ENCODE results near the gene NHS. TPM values are rescaled to one million over a fixed set of nuclear protein-coding genes. Genes with fewer than 3 reads are reported as not detected.
"Not testable (repeated sequence)": the region's sequence is repeated elsewhere in the genome, so short reads cannot be mapped to it uniquely, and the experiment has no call there.

NHS gene
- total RNA-seq, 1 donor from 2014 or later, result 20.2 TPM

DNA sequence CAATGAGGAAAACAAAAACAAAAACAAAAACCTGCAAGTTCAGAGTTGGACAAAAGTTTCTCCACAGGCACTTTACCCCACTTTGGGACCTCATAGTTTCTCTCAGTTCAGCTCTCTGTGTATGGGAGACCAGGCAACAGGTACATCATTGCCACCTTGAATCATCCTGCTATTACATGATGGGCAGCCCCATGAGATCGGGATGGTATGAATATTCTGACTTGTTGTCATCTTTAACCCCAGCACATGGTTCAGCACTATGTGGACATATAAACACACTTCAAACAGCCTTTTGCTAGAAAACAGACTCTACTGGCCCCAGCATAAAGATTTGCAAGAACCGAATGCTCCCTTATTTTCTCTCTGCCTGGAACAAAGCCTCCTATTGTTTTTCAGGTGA is 185.4 kb downstream of the NHS start:
- ATAC-seq (no peak), DNase-seq (ENCODE audit: low spot score) (no peak)
- intact Hi-C loops (cut with DNase I), result no loop called here

DNA sequence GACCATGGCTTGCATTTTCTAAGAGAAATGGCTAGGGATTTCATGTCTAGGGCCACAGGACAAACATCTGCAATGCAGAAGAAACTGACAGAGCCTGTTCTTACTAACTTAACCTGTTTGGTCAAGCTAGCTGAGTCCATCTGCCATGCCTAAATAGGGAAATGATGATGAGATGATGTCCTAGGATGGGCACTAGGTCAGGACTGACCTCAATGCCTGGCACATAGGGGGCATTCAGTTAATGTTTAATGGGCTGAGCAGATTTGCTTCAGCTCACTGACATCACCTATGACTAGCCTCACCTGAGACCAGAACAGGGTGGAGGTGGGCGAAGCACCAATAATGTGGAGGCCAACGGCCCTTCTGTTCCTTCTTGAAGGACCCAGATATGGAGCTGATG is 188.1 kb downstream of the NHS start:
- intact Hi-C loops (cut with DNase I), result no loop called here
- ATAC-seq (no peak), DNase-seq (ENCODE audit: low spot score) (no peak)

DNA sequence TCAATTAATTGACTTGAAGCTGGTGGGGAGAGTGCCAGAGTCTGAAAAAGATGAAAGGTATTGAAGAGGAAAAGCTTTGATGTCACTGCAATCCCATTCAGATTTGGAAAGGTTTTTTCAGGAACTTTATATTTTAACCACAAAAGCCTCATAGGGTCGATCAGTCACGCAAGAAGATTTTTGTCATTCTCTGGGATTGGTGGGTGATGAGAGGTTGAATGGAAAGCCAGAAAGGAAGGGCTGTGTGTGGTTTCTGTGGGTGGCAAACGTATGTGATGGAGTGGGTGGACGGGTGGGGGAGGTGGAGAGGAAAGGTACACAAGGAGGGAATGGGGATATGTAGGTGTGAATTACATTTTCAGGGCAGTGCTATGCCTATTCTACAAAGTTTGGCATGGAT is 188.5 kb downstream of the NHS start:
- DNase-seq (ENCODE audit: low spot score) (no peak), ATAC-seq (no peak)
- intact Hi-C loops (cut with DNase I), result no loop called here

- peak; percentile 72 for ATAC-seq
- intact Hi-C loops (cut with DNase I), result no loop called here
Observed at GRCh38 chrX:17564689-17565409, 189.8 kb downstream of the NHS start.

GRCh38 chrX:17566740-17567139 is 191.7 kb downstream of the NHS start:
- ATAC-seq, result no peak
- no peak for DNase-seq (ENCODE audit: low spot score)
- intact Hi-C loops (cut with DNase I), result no loop called here

More at GRCh38 chrX:17564689-17565409, 189.8 kb downstream of the NHS start:
- no peak for DNase-seq (ENCODE audit: low spot score)

DNA sequence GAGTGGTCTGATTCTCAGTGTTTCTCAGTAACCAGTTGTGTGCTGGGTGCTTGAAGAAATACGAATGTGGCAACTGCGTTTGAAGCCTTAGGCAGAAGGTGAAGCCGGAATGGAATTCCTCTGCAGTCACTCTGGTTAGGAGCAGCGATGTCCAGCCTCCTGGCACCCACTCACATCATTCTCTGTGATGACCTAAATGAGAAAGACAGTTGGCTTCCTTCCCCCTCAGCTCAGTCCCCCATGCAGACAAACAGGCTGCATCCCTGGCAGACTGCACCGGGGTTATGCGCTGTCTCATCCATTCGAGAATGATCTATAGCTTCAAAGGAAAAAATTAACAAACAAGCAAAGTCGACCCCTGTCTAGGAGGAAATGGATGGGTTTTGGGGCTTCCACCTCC is 192.2 kb downstream of the NHS start:
- ATAC-seq (peak; percentile 56), DNase-seq (ENCODE audit: low spot score) (no peak)
- intact Hi-C loops (cut with DNase I), result no loop called here

DNA sequence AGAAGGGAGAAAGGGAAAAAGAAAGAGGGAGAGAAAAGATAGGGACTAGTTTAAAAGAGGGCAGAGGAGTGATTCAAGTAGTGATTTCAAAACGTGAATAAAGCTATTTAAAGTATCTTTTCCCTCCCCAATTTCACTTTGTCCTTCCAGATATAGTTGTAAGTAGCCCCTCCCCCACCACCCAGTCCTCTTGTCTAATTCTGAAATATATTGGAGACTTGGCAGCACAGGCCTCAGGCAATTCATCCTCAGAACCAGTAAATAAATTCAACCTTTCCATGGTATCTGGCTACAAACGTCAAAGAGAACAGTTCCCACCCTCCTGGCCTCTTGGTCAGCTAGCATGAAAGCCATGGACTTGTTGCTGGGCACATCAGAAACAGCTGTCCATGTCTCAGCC is 192.8 kb downstream of the NHS start:
- intact Hi-C loops (cut with DNase I), result no loop called here
- DNase-seq (ENCODE audit: low spot score) (no peak), ATAC-seq (no peak)

DNA sequence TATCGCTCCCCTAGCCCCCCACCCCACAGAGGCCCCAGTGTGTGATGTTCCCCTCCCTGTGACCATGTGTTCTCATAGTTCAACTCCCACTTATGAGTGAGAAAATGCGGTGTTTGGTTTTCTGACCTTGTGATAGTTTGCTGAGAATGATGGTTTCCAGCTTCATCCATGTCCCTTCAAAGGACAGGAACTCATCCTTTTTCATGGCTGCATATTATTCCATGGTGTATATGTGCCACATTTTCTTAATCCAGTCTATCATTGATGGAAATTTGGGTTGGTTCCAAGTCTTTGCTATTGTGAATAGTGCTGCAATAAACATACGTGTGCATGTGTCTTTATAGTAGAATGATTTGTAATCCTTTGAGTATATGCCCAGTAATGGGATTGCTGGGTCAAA is 193.8 kb downstream of the NHS start:
- intact Hi-C loops (cut with DNase I); DNase-seq (ENCODE audit: low spot score); ATAC-seq: not testable (repeated sequence)

DNA sequence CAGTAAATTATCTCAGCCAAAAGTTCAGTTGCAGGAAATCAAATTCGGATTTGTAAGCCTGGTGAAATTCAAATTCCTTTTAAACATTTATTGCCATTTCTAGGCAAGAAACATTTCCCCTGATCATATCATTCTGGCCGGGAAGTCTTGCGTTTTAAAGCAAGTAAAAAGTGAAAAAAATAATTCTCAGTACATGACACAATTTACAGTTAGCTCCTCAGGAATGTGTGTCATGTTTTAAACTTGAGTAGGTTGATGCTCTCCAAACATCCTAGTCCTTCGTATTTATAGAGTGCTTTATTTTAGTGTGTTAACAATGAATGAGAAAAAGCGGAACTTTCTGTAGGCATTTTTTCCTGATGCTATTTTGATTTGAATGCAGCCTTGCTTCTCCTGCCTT is 204.0 kb downstream of the NHS start:
- DNase-seq (ENCODE audit: low spot score) (no peak), ATAC-seq (no peak)
- intact Hi-C loops (cut with DNase I), result no loop called here

DNA sequence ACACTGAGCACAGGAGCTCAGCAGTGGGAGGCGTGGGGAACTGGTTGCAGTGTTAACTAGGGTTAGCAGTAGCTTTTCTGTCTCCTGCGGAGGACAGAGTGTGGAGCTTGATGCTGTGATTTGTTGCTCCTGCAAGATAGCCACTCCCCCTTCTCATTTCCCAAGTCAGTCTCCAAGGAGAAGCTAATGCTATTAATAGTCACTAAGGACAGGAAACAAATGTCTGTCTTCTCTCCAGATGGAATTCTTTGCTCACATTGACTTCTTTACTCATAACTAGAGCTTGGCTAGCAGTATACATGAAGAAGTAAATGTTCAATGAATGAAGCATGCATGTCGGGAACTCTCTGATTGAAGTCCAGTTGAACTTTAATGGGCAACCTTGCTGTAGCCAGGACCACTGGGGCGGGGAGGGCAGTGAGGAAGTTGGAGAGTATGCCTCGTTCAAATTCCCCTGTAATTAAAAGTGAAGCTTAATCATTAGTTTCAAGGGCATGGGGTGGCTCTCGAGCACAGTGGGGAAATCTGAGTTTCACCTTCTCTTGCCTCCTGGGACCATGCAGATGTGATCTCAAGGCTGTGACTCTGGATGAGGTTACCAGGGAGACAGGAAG is 205.6 kb downstream of the NHS start:
- intact Hi-C loops (cut with DNase I), result no loop called here
- DNase-seq (ENCODE audit: low spot score) (no peak), ATAC-seq (peak; percentile 87)

GRCh38 chrX:17581641-17582040 is 206.6 kb downstream of the NHS start:
- intact Hi-C loops (cut with DNase I), result no loop called here
- no peak for ATAC-seq
- no peak for DNase-seq (ENCODE audit: low spot score)

DNA sequence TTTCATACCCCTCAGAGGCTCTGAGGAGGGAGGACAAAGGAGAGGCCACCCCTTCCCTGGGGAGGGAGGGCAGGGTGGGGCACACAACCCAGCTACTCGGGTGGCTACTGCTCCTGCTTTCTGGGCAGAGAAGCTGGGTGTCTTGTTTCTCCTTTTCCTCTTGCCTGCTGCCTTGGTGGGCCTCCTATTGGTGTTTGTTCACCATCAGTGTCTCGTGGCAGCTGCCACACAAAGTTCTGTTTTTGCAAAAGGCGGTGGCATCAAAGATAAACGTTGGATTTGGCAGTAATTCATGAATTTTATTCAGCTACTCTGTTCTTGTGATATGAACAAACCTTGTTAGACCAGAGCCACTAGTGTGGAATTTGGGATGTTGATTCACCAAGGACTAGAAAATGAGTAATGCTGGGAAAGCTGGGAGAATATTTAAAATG is 209.3 kb downstream of the NHS start:
- no peak for DNase-seq (ENCODE audit: low spot score)

DNA sequence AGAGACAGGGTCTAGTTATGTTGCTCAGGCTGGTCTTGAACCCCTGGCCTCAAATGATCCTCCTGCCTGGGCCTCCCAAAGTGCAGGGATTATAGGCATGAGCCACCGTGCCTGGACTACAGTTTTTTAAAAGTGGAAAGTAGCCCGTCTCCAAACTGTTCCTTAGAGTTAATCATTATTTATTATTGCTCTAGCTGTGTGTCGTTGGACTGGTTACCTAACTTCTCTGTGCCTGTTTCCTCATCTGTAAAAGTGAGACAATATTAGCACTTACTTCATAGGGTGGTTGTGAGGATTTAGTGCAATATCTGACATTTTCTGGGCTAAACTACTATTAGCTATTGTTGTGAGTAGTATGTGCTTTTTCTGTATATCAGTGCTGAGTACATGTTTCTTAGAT is 210.0 kb downstream of the NHS start:
- ATAC-seq, result no peak
- DNase-seq (ENCODE audit: low spot score), result no peak
- intact Hi-C loops (cut with DNase I), result no loop called here

More for the DNA sequence above, 209.3 kb downstream of the NHS start:
- intact Hi-C loops (cut with DNase I), result no loop called here
- no peak for ATAC-seq

- ATAC-seq (no peak), DNase-seq (ENCODE audit: low spot score) (no peak)
- intact Hi-C loops (cut with DNase I), result no loop called here
Observed at GRCh38 chrX:17587366-17587765, 212.4 kb downstream of the NHS start.

- no peak for DNase-seq (ENCODE audit: low spot score)
- no peak for ATAC-seq
- intact Hi-C loops (cut with DNase I), result no loop called here
Observed at GRCh38 chrX:17588303-17588702, 213.3 kb downstream of the NHS start.

DNA sequence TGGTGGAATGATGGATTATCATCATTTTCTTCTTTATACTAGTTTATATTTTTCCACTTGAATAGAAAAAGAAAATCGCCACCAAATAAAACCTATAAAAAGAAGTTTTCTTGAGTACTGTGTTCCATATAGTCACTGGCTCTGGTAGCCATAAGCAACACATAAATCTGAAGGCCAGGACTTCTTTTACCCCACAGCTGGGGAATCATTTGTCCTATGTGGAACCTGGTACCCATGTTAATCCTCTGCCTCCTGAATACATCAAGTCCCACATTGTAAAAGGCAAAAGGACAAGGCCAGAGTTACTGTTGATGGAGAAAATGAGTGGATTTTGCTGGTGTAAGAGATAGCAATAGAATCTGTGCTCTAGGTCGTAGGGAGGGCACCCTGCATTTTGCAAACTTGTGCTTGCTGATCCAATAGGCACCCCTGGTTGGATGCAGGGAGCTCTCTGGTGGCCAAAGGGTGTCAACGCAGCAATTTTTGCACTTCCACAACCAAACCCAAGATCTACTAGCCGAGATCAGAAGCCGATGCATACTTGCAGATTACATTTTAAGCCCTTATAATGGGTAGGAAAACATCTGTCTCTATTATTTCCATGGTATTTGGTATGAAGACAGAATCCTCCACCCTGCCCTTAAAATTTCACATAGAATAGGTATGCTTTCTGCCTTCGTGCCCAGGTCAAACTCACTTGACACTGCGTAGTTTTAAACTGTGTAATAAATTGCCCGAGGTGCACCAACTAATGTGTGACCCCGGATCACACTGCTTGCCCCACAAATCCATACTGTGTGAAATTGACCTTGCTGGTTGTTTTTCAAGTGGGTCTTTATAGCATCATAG is 216.1 kb downstream of the NHS start:
- DNase-seq (ENCODE audit: low spot score), result peak; percentile 70

GRCh38 chrX:17591741-17592110 is 216.7 kb downstream of the NHS start:
- DNase-seq (ENCODE audit: low spot score), result no peak
- ATAC-seq, result peak; percentile 77
- intact Hi-C loops (cut with DNase I), result no loop called here

More for the DNA sequence above, 216.1 kb downstream of the NHS start:
- peak; percentile 87 for ATAC-seq
- intact Hi-C loops (cut with DNase I), result no loop called here

GRCh38 chrX:17592117-17592516 is 217.1 kb downstream of the NHS start:
- ATAC-seq (peak; percentile 77), DNase-seq (ENCODE audit: low spot score) (no peak)
- intact Hi-C loops (cut with DNase I), result no loop called here

- DNase-seq (ENCODE audit: low spot score), result no peak
- intact Hi-C loops (cut with DNase I), result no loop called here
- ATAC-seq, result no peak
Observed at GRCh38 chrX:17594693-17595092, 219.7 kb downstream of the NHS start.

DNA sequence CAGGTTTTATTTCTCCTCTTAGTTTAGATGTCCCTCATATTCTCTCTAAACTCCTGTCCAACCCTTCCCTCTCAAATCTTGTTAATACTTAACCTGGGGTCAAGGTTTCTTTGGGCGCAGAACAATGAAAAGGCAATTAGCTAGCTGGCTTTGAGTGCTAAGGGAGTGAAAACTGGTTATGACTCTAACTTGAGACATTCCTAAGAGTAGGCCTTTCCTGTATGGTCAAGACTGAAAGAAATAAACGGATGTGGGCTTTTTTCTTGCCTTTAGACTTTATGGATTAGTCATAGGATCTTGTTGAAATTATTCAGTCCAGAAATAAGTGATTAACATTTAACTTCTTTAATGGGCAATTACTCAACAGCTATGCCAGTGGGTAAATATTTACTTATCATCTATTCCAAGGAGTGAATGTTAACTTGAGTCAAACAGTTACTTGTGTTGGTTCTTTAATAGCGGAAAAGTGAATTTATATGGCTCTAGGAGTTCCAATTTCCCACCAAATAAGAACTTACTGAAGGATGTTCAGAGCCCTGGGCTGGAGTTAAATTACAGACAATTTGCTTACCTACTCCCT is 220.5 kb downstream of the NHS start:
- no peak for ATAC-seq
- intact Hi-C loops (cut with DNase I), result no loop called here

More for the DNA sequence above, 220.5 kb downstream of the NHS start:
- no peak for DNase-seq (ENCODE audit: low spot score)

Measured in sciatic nerve (tissue), 2 donors.